NCI-H2107 (cell line): ENCODE results near the gene TMED5.

Source experiments
- DNase-seq: peaks from one replicate; lab custom pipeline; 2025; lab: John Stamatoyannopoulos, UW

The TMED5 gene

DNA sequence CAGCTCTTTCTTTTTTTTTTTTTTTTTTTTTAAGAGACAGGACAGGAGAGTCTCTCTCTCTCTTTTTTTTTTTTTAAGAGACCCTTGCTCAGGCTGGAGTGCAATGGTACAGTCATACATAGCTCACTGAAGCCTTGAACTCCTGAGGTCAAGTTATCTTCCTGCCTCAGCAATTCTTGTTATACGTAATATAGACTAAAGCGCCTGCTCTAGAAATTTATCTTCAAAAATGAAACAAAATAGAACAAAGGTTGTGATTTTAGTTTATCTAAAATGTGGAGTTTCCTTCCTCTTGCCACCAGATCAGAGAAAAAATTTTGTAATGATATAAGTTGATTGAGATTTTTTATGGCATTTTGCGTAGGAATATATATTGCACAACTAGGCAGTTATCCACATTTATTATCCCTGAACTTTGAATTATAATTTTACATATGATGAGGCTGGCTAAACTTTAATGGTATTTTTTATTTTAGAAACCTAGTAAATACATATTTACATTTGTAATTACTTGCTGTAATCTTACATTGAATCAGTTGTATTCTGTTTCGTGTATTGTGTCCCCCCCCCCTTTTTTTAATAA, 56.9 kb downstream of the TMED5 start:
- DNase-seq, result no peak

DNA sequence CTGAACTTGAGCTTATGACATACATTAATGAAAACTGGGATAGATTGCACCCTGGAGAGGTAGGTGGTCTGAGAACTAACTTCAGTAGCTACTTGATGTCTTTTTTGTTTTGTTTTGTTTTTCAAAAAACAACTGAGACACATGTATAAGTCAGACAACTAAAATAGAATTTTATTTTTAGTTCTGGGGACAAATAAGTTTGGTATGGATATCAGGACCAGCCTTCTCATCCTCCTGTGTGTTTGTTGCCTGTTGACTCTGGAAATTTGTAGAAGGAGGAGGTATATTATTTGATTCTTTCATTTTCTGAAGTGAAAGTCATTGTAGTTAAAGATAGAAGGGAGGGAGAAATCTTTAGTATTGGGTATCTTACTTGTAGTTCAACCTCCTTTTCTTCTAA, 59.6 kb downstream of the TMED5 start:
- no peak for DNase-seq

DNA sequence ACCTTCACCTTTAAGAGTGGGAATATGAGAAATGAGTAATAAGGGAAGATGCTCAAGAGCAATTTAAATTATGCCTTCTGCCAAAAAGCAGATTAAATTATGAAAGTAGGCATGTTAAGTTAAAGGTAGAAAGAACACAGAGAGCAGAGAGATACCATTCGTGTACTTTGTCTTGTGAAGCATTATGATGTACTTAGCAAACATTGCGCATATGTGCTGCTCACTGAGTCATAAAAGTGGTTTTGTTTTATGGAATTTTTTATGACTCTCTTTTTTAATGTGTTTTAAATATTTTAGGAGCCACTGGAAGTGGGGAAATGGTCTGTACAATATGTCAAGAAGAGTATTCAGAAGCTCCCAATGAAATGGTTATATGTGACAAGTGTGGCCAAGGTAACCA, 65.8 kb downstream of the TMED5 start:
- no peak for DNase-seq

DNA sequence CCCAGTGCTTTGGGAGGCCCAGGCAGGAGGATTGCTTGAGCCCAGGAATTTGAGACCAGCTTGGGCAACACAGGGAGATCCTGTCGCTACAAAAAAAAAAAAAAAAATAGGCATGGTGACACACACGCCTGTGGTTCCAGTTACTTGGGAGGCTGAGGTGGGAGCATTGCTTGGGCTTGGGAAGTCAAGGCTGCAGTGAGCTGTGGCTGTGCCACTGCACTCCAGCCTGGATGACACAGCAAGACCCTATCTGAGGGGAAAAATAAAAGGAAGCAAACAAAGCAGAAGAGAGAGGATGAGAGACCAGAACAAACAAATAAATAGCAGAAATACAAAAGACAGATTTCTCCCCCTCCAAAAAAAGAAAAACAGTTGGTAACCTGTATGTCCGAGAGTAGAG, 67.1 kb downstream of the TMED5 start:
- DNase-seq, result no peak

DNA sequence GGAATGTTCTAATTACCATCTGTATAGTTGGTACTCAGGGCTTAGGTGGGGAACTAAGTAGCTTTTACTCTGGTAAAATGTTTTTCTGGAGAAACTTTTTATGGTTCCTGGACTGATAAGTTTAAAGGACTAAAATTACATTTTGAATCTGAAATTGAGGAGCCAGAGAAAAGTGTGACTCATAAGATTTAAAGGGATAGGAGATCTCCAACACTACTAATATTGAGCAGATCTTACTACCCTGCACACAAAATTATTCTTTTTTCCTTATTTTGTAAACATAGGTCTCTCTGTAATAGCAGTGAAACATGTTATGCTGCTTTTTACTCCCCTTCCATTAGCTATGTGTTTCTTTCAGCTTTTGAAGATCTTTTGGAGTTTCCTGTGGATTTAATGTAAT, 68.7 kb downstream of the TMED5 start:
- DNase-seq, result no peak

DNA sequence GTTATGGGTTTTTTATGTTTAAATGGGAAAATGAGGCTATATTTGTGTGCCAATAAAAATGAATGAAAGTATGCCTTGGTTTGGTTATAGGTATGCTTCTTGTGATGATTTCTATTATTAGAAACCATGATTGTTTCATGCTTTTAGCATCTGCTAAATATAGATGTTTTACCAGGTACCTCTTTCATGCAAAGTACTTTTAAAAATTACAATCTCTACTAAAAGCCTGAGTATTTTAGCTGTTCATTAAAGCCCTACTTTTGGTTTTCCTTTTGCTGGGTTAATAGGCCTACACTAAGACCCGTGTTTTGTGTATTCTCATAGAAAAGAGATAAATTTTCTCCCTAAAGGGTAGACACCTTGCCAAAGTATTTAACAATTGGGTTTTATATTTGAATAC, 69.1 kb downstream of the TMED5 start:
- no peak for DNase-seq

DNA sequence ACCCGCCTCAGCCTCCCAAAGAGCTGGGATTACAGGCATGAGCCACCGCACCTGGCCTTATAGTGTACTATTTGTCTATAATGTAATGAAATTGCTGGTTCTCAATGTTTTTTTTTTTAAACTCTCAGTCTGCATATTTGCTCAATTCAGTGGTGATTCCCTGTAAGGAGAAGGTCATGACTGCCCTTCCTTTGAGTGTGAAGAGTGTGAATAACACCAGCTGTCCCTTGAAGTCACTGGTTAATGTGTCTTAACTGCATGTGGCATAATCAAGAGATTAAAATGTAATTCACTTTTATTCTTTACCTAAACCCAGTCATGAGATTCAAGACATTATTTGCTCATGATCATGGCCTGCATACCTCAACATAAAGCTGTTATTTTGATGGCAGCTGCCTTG, 70.6 kb downstream of the TMED5 start:
- DNase-seq, result no peak

DNA sequence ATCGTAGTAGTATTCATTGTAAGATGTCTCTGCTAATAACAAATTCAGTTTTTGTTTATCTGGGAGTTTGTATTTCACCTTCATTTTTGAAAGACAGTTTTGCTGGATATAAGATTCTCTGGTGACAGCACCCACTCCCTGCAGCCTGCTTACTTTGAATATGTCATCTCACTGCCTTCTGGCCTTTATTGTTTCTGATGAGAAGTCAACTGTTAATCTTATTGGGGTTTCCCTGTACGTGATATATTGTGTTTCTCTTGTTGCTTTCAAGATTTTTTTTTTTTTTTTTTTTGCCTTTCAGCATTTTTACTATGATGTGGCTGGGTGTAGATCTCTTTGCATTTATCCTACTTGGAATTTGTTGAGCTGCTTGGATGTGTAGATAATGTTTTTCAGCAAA, 71.9 kb downstream of the TMED5 start:
- DNase-seq, result no peak

DNA sequence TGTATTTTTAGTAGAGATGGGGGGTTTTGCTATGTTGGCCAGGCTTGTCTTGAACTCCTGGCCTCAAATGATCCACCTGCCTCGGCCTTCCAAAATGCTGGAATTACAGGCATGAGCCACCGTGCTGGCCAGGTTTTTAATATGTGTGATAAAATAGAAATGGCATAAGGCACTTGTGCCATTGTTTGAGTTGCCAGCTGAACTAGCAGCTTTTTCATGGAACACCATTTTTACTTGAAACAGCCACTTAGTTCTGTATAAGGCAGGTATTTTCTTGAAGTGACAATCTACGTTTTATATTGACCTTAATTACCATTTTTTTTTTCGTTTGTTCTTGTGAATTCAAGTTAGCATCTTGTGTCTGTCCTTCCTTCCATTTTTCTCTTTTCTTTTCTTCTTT, 72.8 kb downstream of the TMED5 start:
- no peak for DNase-seq

DNA sequence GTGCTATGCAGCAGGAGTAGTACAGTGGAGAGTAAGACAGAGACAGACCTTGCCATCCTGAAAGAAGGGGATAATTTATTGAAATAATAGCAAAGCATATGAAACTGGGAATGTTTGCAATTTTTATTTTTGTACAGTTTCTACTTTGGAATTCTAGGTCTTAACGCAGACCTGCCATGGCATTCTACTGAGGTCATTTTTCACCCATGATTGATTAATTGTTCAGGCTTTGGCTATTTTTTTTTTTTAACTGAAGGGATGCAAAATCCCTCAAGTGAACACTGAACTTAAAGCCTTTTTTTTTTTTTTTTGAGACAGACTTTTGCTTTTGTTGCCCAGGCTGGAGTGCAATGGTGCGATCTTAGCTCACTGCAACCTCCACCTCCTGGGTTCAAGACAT, 74.0 kb downstream of the TMED5 start:
- DNase-seq, result no peak

DNA sequence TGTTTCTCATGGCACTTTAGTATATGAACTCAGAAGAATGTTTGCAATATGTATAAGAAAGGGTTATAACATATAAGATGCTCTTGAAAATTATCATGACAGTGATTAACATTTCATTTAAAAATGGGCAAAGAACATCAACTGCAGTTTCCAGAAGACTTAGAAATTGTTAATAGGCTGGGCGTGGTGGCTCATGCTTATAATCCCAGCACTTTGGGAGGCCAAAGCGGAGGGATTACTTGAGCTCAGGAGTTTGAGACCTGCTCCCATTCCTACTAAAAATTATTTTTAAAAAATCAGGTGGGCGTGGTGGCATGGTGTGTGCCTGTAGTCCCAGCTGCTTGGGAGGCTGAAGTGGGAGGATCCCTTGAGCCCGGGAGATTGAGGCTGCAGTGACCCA, 78.1 kb downstream of the TMED5 start:
- DNase-seq, result no peak
